Measurements from ENCODE around the gene TMEM17. TPM values are rescaled to one million over a fixed set of nuclear protein-coding genes. Genes with fewer than 3 reads are reported as not detected.

Gene TMEM17
- total and polyA plus RNA-seq, 9 of the 15 experiments (the other 6 are each of a cell fraction or from before 2014, with no cell fraction given), result 0.58 to 2.2 (median 1.2) TPM

GRCh38 chr2:62554440-62554839, 48.4 kb upstream of the TMEM17 start (continued):
- TF ChIP-seq, protein P1, sequence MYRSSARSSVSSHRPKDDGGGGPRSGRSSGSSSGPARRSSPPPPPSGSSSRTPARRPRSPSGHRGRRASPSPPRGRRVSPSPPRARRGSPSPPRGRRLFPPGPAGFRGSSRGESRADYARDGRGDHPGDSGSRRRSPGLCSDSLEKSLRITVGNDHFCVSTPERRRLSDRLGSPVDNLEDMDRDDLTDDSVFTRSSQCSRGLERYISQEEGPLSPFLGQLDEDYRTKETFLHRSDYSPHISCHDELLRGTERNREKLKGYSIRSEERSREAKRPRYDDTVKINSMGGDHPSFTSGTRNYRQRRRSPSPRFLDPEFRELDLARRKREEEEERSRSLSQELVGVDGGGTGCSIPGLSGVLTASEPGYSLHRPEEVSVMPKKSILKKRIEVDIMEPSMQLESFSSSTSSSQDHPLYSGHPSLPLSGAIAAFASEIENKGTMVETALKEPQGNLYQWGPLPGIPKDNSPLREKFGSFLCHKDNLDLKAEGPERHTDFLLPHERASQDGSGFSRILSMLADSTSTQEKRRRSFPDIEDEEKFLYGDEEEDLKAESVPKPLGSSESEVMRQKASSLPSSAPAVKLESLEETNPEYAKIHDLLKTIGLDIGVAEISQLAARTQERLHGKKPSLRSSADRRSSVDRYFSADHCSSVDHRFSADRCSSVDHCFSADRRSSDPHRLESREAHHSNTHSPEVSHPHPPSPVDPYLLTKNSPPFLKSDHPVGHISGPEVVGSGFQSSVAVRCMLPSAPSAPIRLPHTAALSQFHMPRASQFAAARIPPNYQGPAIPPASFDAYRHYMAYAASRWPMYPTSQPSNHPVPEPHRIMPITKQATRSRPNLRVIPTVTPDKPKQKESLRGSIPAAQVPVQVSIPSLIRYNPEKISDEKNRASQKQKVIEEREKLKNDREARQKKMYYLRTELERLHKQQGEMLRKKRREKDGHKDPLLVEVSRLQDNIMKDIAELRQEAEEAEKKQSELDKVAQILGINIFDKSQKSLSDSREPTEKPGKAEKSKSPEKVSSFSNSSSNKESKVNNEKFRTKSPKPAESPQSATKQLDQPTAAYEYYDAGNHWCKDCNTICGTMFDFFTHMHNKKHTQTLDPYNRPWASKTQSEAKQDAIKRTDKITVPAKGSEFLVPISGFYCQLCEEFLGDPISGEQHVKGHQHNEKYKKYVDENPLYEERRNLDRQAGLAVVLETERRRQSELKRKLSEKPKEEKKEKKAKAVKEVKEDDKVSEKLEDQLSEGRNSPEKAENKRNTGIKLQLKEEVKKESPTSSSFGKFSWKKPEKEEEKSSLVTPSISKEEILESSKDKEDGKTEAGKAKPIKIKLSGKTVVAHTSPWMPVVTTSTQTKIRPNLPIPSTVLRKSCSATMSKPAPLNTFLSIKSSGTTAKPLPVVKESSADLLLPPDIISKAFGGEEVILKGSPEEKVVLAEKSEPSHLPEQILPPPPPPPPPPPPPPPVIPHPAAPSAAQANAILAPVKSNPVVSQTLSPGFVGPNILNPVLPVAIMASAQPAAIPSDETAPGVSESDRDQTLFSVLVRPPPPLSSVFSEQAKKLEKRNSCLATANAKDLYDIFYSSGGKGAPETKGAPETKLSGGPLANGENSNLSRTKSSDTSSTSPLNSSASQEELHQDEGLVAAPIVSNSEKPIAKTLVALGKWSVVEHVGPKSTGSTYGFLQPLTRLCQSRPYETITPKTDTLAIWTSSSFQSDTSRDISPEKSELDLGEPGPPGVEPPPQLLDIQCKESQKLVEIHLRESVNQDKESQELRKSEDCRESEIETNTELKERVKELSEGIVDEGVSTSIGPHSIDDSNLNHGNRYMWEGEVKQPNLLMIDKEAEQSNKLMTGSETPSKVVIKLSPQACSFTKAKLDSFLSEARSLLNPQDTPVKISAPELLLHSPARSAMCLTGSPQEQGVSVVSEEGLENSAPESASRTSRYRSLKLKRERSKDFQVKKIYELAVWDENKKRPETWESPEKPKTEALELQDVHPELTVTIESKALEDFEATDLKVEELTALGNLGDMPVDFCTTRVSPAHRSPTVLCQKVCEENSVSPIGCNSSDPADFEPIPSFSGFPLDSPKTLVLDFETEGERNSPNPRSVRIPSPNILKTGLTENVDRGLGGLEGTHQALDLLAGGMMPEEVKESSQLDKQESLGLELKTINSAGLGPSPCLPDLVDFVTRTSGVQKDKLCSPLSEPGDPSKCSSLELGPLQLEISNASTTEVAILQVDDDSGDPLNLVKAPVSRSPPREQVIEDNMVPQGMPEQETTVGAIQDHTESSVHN (IDR thresholded peaks at IDR 0.05; ENCODE audit: borderline replicate concordance in 1 of 2, low read depth in 1 of 2), result no peak
- TF ChIP-seq BRF1 (IDR thresholded peaks at IDR 0.05; ENCODE audit: borderline replicate concordance, extremely low read depth, insufficient read length), result no peak
- no peak for TF ChIP-seq ZNF347 (CRISPR knock-in tag; IDR thresholded peaks at IDR 0.05; ENCODE audit: low read depth)
- no peak for TF ChIP-seq HMGN3 (IDR thresholded peaks at IDR 0.05; ENCODE audit: borderline replicate concordance, extremely low read depth, insufficient read length, low read depth, low read length)
